DMS 273 (cell line): ENCODE data around the gene SH3TC2.

Experiments
- DNase-seq: peaks from one replicate; lab custom pipeline; 2025; ENCODE audit not compliant: unreplicated experiment; lab: John Stamatoyannopoulos, UW

The SH3TC2 gene

GRCh38 chr5:149061341-149061740, 1.5 kb downstream of the SH3TC2 start:
- no peak for DNase-seq

GRCh38 chr5:149060325-149060724, 2.5 kb downstream of the SH3TC2 start:
- DNase-seq, result peak; percentile 8

GRCh38 chr5:149056616-149057165, 6.2 kb downstream of the SH3TC2 start:
- DNase-seq, result no peak

- no peak for DNase-seq
Observed at GRCh38 chr5:149054416-149054815, 8.4 kb downstream of the SH3TC2 start.

- no peak for DNase-seq
Observed at GRCh38 chr5:149053072-149053695, 9.7 kb downstream of the SH3TC2 start.

- no peak for DNase-seq
Observed at GRCh38 chr5:149049371-149049781, 13.5 kb downstream of the SH3TC2 start.

GRCh38 chr5:149048811-149049210, 14.1 kb downstream of the SH3TC2 start:
- DNase-seq, result no peak

GRCh38 chr5:149047462-149047861, 15.4 kb downstream of the SH3TC2 start:
- no peak for DNase-seq

GRCh38 chr5:149046196-149046829, 16.5 kb downstream of the SH3TC2 start:
- DNase-seq, result no peak

GRCh38 chr5:149045089-149045460, 17.8 kb downstream of the SH3TC2 start:
- no peak for DNase-seq

- no peak for DNase-seq
Observed at GRCh38 chr5:149044453-149045088, 18.3 kb downstream of the SH3TC2 start.

GRCh38 chr5:149043641-149044040, 19.2 kb downstream of the SH3TC2 start:
- no peak for DNase-seq

GRCh38 chr5:149042865-149043264, 20.0 kb downstream of the SH3TC2 start:
- DNase-seq, result no peak

- no peak for DNase-seq
Observed at GRCh38 chr5:149041242-149041641, 21.6 kb downstream of the SH3TC2 start.

- no peak for DNase-seq
Observed at GRCh38 chr5:149040421-149040820, 22.4 kb downstream of the SH3TC2 start.

- DNase-seq, result no peak
Observed at GRCh38 chr5:149039506-149039905, 23.4 kb downstream of the SH3TC2 start.

GRCh38 chr5:149038336-149039080, 24.4 kb downstream of the SH3TC2 start:
- DNase-seq, result no peak

GRCh38 chr5:149037817-149038216, 25.0 kb downstream of the SH3TC2 start:
- no peak for DNase-seq

- DNase-seq, result no peak
Observed at GRCh38 chr5:149036970-149037369, 25.9 kb downstream of the SH3TC2 start.

- DNase-seq, result no peak
Observed at GRCh38 chr5:149036168-149036567, 26.7 kb downstream of the SH3TC2 start.

- DNase-seq, result peak; percentile 84
Observed at GRCh38 chr5:149035372-149035790, 27.5 kb downstream of the SH3TC2 start.
